Astrocyte (in vitro differentiated cells and primary cell): ENCODE measurements around the gene TMEM258. TPM values are rescaled to one million over a fixed set of nuclear protein-coding genes. Genes with fewer than 3 reads are reported as not detected.

ENCODE experiments used
- DNase-seq: peaks from one replicate; pipeline ENCODE4 v3.0.0-alpha.2; 2010; ENCODE audit warnings: low read depth
- FAIRE-seq: peaks from 2 replicates; lab custom pipeline; 2011; peaks lifted over from hg19 to GRCh38; lab: Jason Lieb, UNC
- H2AFZ ChIP-seq: 2 replicates; pipeline ENCODE4 v1.6.0; 2012; ENCODE audit warnings: low read depth, low read length, inconsistent platforms
- H3K27ac ChIP-seq: 2 replicates; pipeline ENCODE4 v1.5.1; 2011; ENCODE audit warnings: low read depth, low read length, inconsistent platforms
- H3K27me3 ChIP-seq: 2 replicates; pipeline ENCODE4 v1.6.0; 2011; ENCODE audit warnings: low read length, inconsistent platforms; ENCODE audit not compliant: insufficient read depth
- H3K36me3 ChIP-seq: 2 replicates; pipeline ENCODE4 v1.5.1; 2011; ENCODE audit warnings: low read length, inconsistent platforms; ENCODE audit not compliant: insufficient read depth
- H3K4me1 ChIP-seq: 2 replicates; pipeline ENCODE4 v1.5.1; 2011; ENCODE audit warnings: low read length, inconsistent platforms; ENCODE audit not compliant: insufficient read depth
- H3K4me2 ChIP-seq: 2 replicates; pipeline ENCODE4 v1.6.0; 2012; ENCODE audit warnings: low read length, inconsistent platforms
- H3K4me3 ChIP-seq: 2 replicates; pipeline ENCODE4 v1.5.1; 2011; ENCODE audit warnings: low read depth, mild to moderate bottlenecking, low read length, inconsistent platforms; ENCODE audit not compliant: insufficient read depth
- H3K79me2 ChIP-seq: 2 replicates; pipeline ENCODE4 v1.6.0; 2012; ENCODE audit warnings: mild to moderate bottlenecking, low read length, inconsistent platforms; ENCODE audit not compliant: insufficient read depth
- H3K9ac ChIP-seq: 2 replicates; pipeline ENCODE4 v1.6.0; 2012; ENCODE audit warnings: mild to moderate bottlenecking, low read length, inconsistent platforms
- H3K9me3 ChIP-seq: 2 replicates; pipeline ENCODE4 v1.5.1; 2012; ENCODE audit warnings: low read depth, mild to moderate bottlenecking, low read length, inconsistent platforms; ENCODE audit not compliant: insufficient read depth
- H4K20me1 ChIP-seq: 2 replicates; pipeline ENCODE4 v1.6.0; 2012; ENCODE audit warnings: low read length, inconsistent platforms; ENCODE audit not compliant: insufficient read depth
- H3K27ac Mint-ChIP-seq: one replicate; pipeline ENCODE4 v1.8.0; 2021; ENCODE audit warnings: mild to moderate bottlenecking, mixed read lengths; ENCODE audit not compliant: unreplicated experiment
- H3K27me3 Mint-ChIP-seq: one replicate; pipeline ENCODE4 v1.8.0; 2021; ENCODE audit warnings: low read depth, mixed read lengths; ENCODE audit not compliant: unreplicated experiment
- H3K36me3 Mint-ChIP-seq: one replicate; pipeline ENCODE4 v1.8.0; 2021; ENCODE audit warnings: low read depth, mixed read lengths; ENCODE audit not compliant: unreplicated experiment
- H3K4me1 Mint-ChIP-seq: one replicate; pipeline ENCODE4 v1.8.0; 2021; ENCODE audit warnings: low read depth, mixed read lengths; ENCODE audit not compliant: unreplicated experiment
- H3K4me3 Mint-ChIP-seq: one replicate; pipeline ENCODE4 v1.8.0; 2021; ENCODE audit warnings: mild to moderate bottlenecking, moderate library complexity, mixed read lengths; ENCODE audit not compliant: unreplicated experiment
- H3K9me3 Mint-ChIP-seq: one replicate; pipeline ENCODE4 v1.8.0; 2021; ENCODE audit warnings: mild to moderate bottlenecking, mixed read lengths; ENCODE audit not compliant: unreplicated experiment
- EZH2 ChIP-seq: IDR thresholded peaks from 2 replicates; pipeline ENCODE4 v1.6.1; 2012; ENCODE audit warnings: mild to moderate bottlenecking, low read length, inconsistent platforms; ENCODE audit not compliant: insufficient read depth
- total RNA-seq: library from RNA; stranded (reverse); gene quantifications from 2 replicates; pipeline ENCODE4 v1.2.1, GENCODE V29; 2021
- TF ChIP-seq, protein P1 (sequence below): IDR thresholded peaks from 2 replicates; pipeline ENCODE4 v1.5.1; 2011; ENCODE audit warnings: low read depth, mild to moderate bottlenecking, inconsistent platforms, low read length, moderate library complexity; ENCODE audit not compliant: insufficient read depth

The TMEM258 gene
- total RNA-seq, 1 donor from 2014 or later: 98.6 TPM

DNA sequence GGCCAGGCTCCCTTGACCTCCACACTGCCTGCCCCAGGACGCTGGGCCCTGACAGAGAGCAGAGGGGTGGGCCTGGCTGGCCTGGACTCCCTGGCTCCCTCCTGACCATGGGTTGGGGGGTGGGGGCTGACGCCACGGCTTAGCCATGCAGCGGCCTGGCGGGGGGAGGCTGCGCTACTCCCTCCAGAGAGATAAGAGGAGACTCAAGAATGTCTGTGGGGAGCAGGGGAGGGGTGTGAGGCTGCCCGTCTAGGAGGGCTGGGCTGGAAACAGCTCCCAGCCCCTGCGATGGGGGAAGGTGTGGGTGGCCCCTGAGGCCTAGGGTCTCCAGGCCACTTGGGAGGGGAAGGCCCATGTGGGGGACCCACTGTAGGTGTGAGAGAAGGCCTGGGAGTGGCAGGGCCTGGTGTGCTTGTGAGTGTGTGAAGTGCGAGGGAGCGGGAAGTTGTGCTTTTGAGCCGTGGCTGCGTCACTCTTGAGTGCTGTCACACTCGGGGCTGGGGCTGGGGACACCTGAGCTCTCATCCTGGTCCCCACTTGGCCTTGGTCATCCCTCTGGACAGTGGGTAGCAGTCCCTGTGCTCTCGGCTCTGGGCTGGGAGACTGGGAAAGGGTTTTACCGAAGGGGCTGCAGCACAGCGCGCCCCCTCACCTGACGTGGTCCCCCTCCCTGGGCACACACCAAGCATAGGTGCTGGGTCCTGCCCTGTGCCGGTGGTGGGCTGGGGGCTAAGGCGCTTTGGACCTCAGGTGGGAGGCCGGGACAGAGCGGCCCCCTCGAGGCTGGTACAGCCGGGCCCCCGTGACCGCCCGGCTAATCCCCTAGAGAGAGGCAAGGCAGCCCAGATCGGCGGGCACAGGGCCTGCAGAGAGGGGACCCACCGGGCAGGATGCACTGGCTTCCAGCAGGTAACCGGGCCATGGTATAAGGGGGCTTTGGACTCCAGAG lies 37.6 kb downstream of the TMEM258 start:
- Mint-ChIP-seq H3K9me3 (no peaks in the 10 kb centered on the region), H3K27me3 (no peaks in the 10 kb centered on the region), H3K36me3 (no peaks in the 10 kb centered on the region), H3K4me3 (peak overlapping the region; percentile 92), H3K27ac (no peak overlapping the region), H3K4me1 (peaks cover 18% of the 10 kb centered on the region)
- no peaks in the 10 kb centered on the region for H3K27me3 ChIP-seq
- FAIRE-seq (no peak), DNase-seq (peak; percentile 72)
- TF ChIP-seq EZH2: no peak
- TF ChIP-seq, protein P1, sequence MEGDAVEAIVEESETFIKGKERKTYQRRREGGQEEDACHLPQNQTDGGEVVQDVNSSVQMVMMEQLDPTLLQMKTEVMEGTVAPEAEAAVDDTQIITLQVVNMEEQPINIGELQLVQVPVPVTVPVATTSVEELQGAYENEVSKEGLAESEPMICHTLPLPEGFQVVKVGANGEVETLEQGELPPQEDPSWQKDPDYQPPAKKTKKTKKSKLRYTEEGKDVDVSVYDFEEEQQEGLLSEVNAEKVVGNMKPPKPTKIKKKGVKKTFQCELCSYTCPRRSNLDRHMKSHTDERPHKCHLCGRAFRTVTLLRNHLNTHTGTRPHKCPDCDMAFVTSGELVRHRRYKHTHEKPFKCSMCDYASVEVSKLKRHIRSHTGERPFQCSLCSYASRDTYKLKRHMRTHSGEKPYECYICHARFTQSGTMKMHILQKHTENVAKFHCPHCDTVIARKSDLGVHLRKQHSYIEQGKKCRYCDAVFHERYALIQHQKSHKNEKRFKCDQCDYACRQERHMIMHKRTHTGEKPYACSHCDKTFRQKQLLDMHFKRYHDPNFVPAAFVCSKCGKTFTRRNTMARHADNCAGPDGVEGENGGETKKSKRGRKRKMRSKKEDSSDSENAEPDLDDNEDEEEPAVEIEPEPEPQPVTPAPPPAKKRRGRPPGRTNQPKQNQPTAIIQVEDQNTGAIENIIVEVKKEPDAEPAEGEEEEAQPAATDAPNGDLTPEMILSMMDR: no peak
- peak overlapping the region; percentile 85 for H3K4me2 ChIP-seq
- H3K4me1 ChIP-seq: peaks cover 57% of the 10 kb centered on the region
- H3K9ac ChIP-seq: peak overlapping the region; percentile 77
- peaks cover 3% of the 10 kb centered on the region for H4K20me1 ChIP-seq
- H3K79me2 ChIP-seq: peaks cover 56% of the 10 kb centered on the region
- H3K36me3 ChIP-seq: no peaks in the 10 kb centered on the region
- H3K4me3 ChIP-seq: no peak overlapping the region
- no peak overlapping the region for H2AFZ ChIP-seq
- H3K9me3 ChIP-seq: no peaks in the 10 kb centered on the region
- H3K27ac ChIP-seq: peak overlapping the region; percentile 61

DNA sequence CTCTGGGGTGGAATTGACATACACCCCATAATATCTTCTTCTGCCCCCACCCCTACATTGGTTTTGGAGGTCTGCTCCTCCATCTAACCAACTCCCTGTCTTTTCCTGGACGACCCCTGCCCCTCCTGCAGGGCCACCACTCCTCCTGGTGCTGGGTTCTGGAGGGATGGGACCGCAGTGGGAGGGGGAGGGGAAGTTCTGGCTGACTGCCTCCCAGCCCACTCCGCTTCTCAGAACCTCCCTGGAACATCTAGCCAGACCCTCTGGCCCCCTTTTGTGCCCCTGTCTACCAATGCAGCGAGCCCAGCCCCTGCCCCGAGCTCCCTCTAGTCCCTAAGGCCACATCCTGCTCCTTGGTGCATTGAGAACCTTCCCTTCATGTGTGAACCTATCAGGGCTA lies 38.7 kb downstream of the TMEM258 start:
- Mint-ChIP-seq H3K9me3 (no peaks in the 10 kb centered on the region), H3K36me3 (no peaks in the 10 kb centered on the region), H3K4me1 (peaks cover 24% of the 10 kb centered on the region), H3K27me3 (no peaks in the 10 kb centered on the region), H3K4me3 (peak overlapping the region; percentile 92), H3K27ac (peak overlapping the region; percentile 12)
- Histone ChIP-seq H2AFZ (no peak overlapping the region), H3K4me3 (peak overlapping the region; percentile 59), H3K4me2 (peak overlapping the region; percentile 85), H3K27ac (peak overlapping the region; percentile 61), H3K9ac (peak overlapping the region; percentile 77), H3K79me2 (peaks cover 51% of the 10 kb centered on the region), H3K36me3 (no peaks in the 10 kb centered on the region), H3K27me3 (no peaks in the 10 kb centered on the region), H3K9me3 (no peaks in the 10 kb centered on the region), H4K20me1 (peaks cover 2% of the 10 kb centered on the region), H3K4me1 (peaks cover 67% of the 10 kb centered on the region)
- FAIRE-seq: no peak
- no peak for DNase-seq
- TF ChIP-seq, protein P1: no peak
- no peak for TF ChIP-seq EZH2
